GM19238 (cell line): ENCODE measurements around the gene SLC16A3.
"Not testable (repeated sequence)": the region's sequence is repeated elsewhere in the genome, so short reads cannot be mapped to it uniquely, and the experiment has no call there.

ENCODE experiments used
- DNase-seq: peaks from one replicate; pipeline ENCODE4 v3.0.0; 2011; ENCODE audit warnings: low spot score; ENCODE audit not compliant: insufficient read length

SLC16A3 gene

GRCh38 chr17:82246365-82247181 is 17.7 kb downstream of the SLC16A3 start:
- no peak for DNase-seq

GRCh38 chr17:82247182-82247823 is 18.5 kb downstream of the SLC16A3 start:
- DNase-seq = no peak

- no peak for DNase-seq
Measured at GRCh38 chr17:82247856-82248671, 19.2 kb downstream of the SLC16A3 start.

- no peak for DNase-seq
Measured at GRCh38 chr17:82248815-82249674, 20.2 kb downstream of the SLC16A3 start.

GRCh38 chr17:82249896-82250581 is 21.2 kb downstream of the SLC16A3 start:
- no peak for DNase-seq

GRCh38 chr17:82250868-82251500 is 22.1 kb downstream of the SLC16A3 start:
- no peak for DNase-seq

GRCh38 chr17:82252511-82253178 is 23.8 kb downstream of the SLC16A3 start:
- no peak for DNase-seq

GRCh38 chr17:82253179-82253544 is 24.3 kb downstream of the SLC16A3 start:
- DNase-seq = no peak

GRCh38 chr17:82254096-82254495 is 25.3 kb downstream of the SLC16A3 start:
- not testable (repeated sequence) for DNase-seq

- not testable (repeated sequence) for DNase-seq
Measured at GRCh38 chr17:82254746-82255145, 25.9 kb downstream of the SLC16A3 start.

GRCh38 chr17:82255402-82255972 is 26.6 kb downstream of the SLC16A3 start:
- no peak for DNase-seq

GRCh38 chr17:82256242-82256885 is 27.5 kb downstream of the SLC16A3 start:
- DNase-seq = no peak

- no peak for DNase-seq
Measured at GRCh38 chr17:82257473-82257872, 28.6 kb downstream of the SLC16A3 start.

GRCh38 chr17:82258555-82258954 is 29.7 kb downstream of the SLC16A3 start:
- DNase-seq = no peak

GRCh38 chr17:82259972-82260961 is 31.4 kb downstream of the SLC16A3 start:
- not testable (repeated sequence) for DNase-seq

GRCh38 chr17:82262344-82262743 is 33.5 kb downstream of the SLC16A3 start:
- DNase-seq = no peak

- no peak for DNase-seq
Measured at GRCh38 chr17:82263641-82264040, 34.8 kb downstream of the SLC16A3 start.
